GM21723 (cell line): ENCODE data around the gene SLC6A12.

Experiments
- ATAC-seq: cut with Tn5 transposase; IDR thresholded peaks from one replicate; pipeline ENCODE4 v1.9.1; 2021; ENCODE audit warnings: mild to moderate bottlenecking, moderate library complexity; ENCODE audit not compliant: unreplicated experiment

The SLC6A12 gene

DNA sequence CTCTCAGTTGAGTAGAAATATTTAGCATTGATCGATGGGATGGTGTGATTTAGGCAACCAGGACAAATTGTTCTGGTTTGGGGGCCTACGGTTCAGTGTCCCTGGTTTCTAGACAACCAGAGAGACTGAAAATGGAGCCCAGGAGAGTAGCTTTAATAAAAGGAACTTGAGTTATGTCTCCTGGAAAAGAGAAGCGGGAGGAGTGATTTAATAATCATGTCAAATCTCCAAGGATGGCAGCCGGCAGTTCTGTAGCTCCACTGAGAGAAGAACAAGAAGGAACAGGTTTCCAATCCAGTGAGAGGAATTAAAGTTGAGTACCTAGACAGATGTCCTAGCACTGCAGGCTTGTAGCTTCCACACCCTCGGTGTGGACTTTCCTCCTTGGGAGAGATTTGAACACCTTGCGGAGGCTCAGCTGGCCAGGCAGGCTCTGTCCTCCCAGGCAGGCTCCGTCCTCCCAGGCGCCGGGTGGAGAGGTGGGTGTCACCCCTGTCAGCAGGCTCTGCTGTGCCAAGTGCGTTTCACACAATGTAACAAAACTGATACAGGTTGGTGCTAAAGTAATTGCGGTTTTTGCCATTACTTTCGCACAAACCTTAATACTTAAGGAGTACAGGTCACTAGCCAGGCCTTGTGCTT lies 45.9 kb downstream of the SLC6A12 start:
- ATAC-seq = no peak

DNA sequence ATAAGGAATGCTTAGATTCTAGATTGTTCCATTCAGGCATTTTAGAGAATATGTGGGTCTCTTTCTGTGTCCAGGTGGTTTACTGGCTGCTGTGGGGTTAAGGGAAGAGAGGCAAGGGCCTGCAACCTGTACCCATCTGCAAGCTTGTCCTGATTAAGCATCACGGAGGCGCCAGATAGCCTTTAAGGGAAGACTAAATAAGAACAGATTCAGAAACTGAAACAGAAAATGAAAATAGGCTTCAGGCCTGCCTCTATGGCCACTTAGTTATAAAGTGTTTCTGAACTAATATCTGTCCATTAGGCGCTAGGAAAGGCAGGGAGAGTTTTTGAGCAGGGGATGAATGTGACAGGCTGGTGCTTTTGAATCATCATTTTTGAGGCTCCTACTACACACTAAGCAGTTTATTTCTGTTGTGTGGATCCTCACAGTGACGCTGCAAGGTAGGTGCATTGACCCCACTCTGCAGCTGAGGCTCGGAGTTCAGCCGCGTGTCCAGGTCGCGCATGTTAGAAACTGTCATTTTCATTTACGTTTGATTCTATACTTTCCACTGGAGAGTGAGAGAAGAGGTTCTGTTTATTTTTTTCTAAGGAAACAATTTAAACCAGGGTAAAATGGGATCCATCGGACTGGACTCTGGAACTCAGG lies 47.4 kb downstream of the SLC6A12 start:
- no peak for ATAC-seq

DNA sequence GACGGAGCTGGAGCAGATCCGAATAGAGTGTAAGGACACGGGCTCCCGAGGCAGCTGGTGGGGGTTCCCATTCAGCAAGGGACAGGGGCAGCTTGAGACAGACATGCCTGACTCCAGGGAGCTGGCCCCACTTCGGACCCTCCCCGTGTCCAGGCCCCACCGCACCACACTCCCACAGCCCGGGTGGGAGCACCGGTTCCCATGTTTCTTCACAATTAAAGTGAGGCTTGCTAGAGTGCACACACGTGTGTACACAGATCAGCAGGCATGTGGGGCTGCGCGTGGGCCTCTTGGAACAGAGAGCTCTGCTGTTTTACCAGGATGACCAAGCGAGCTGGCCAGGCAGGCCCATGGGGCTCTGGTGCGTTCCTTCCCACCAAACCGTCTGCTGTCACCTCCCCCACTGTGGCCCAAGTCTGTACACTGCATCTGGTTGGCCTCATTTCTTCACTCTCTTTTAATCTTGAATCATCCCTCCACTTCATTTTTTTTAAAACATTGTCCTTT lies 48.0 kb downstream of the SLC6A12 start:
- ATAC-seq = no peak

DNA sequence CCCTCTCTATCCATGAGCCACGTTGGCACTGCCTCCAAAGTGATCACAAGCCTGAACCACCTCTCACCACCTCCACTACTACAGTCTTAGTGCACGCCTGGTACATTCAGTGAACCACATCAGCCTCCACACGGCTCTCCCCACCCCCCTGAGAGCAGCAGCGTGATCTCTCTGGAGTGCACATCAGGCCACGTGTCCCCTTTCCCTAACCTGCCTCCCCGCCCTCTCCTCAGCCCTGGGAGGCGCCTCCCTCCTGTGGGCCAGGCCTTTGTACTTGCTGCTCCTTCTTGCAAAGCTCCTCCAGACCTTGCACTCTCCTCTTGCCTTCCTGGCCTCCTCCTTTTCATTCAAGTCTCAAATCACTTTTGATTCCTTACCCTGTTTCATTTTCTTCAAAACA lies 49.8 kb downstream of the SLC6A12 start:
- ATAC-seq = no peak

DNA sequence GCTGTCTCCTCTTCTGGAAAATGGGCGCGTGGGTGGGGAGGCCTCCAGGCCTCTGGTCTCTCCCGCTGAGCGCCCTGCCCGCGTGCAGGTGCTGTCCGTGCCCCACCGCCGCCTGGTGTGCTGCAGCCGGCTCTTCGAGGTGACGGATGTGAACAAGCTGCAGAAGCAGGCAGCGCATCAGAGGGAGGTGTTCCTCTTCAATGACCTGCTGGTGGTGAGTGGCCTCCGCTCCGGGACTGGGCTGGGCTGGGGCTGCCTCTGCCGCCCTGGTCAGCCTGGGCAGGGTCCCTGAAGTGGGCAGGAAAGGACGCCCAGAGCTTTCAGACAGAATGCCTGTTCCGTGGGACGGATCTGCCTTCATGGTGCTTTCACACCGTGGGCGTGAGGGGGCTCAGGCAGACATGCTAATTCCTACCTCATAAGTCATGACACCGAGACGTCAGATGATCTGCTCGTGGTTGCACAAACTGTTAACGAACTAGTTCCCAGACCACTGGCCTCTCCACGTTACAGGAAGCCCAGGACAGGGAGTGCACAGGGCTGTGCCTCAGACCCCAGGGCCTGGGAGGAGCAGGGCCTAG lies 50.5 kb downstream of the SLC6A12 start:
- no peak for ATAC-seq

DNA sequence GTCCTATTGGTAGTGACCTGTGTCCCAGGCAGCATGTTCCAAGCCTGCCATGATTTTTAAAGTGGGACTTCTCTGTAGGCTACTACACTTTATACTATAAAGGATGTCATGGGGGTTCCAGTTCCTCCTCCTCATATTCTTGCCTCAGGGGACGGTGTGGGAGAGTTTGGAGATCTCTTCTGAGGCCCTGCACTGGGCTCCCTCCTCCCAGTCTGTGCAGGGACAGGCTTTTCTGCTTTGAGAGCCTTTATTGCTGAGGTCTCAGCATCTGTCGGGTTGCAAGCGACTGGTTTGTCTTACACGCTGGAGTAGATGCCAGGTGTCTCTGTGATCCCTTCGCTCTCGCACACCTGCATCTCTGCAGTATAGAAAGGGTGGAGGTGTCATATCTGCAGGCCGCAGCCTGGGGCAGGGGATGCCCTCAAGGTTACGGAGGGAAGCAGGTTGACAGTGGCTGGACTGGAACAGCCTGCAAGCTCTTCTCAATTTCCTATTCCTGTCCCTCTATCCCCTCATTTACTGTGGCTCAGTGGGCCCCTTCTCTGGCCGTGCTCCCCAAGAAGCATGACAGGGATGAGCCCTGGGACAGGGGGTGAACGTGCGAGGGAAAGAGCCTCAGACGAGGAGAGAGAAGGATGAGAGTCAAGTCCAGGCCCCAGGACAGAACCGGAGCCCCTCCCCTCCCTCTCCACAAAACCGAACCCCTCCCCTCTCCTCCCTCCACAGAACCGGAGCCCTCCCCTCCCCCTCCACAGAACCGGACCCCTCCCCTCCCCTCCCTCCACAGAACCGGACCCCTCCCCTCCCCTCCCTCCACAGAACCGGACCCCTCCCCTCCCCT lies 51.3 kb downstream of the SLC6A12 start:
- no peak for ATAC-seq

DNA sequence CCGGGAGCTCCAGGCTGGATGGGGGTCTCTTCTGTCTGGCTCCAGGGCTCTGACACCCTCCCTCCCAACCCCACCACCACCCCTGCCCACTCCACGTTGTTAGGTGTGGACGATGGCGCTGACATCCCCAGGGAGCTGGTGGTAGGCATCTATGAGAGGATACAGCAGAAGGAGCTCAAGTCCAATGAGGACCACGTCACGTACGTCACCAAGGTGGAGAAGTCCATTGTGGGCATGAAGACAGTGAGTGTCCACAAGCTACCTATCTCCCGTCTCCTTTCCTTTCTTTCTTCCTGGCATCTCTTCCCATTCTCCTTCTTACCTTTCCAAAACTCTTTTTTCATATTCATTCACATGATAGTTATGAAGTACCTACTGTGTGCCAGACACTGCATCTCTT lies 52.1 kb downstream of the SLC6A12 start:
- no peak for ATAC-seq

DNA sequence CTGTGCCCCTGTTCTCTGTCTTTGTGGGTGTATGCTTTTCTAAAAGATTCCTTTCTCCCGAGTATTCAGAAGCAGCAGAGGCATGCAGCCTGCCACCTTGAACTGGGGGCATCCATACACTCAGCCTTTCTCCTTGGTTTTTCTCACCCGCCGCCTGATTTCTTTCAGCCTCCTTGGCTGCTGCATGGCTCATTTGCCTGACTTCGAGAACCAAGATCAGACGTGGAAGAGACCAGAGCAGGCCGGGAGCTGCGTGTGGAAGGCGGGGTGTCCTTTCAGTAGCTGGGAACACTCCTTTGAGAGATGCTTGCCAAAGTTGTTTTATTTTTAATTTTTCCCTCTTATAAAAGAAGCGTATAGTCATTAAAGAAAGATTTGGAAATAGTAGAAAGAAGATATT lies 53.1 kb downstream of the SLC6A12 start:
- ATAC-seq = no peak

DNA sequence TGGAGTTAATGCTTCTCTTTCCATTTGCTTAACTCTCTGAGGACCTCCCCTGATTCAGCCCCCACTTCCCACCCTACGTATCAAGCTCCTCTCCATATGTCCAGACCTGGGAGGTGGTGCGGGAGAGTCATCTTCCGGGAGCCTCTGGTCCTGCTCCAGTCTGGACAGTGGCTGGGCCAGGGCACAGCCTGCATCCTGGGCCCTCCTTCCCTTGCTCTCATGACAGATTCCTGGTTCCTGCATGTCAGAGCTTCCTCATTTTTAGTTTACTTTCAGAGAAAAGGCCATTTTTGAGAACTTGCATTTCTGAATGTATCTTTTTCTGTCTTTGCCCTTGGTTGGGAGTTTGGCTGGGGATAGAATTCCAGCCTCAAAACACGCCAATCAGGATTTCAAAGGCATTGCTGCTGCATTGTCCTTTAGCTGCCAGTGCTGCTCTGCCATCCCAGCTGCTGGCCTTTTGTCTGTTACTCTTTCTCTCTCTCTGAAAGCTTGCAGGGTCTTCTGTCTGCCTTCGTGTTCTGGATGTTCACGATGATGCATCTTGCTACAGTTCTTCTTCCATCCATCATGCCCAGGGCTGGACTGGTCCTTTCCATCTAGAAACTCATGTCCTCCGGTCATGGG lies 54.7 kb downstream of the SLC6A12 start:
- ATAC-seq = no peak

DNA sequence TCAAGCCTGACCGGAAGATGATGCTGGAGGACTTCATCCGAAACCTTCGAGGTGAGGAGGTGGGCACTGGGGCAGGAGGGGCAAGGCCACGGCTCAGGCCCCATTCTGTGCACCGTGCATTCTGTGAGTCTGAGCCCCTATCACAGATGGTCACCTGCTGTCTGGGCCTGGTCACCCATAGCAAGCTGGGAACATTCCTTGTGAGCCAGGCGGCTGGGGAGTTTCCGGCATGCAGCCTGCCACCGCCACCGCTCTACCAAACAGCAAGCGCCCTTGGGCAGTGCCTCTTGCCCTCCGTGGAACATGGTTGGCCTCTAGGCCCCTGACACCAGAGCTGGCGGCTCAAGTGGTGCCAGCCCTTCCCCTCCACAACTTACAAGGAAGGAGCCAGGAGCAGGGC lies 56.3 kb downstream of the SLC6A12 start:
- ATAC-seq = no peak

DNA sequence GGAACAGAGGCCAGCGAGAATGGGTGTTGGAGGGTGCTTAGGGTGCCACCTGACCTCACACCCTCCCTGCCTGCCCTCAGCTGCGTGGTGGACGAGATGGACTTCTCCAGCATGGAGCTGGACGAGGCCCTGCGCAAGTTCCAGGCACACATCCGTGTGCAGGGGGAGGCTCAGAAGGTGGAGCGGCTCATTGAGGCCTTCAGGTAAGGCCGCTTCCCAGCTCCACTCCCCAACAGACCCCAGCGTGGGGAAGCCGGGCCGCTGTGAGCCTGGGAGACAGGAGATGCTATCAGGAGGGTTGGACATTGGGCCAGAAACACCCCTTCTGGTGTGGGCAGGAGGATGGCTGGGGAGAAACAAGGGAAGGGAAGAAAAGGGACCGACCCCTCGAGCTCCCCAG lies 57.0 kb downstream of the SLC6A12 start:
- ATAC-seq = no peak

DNA sequence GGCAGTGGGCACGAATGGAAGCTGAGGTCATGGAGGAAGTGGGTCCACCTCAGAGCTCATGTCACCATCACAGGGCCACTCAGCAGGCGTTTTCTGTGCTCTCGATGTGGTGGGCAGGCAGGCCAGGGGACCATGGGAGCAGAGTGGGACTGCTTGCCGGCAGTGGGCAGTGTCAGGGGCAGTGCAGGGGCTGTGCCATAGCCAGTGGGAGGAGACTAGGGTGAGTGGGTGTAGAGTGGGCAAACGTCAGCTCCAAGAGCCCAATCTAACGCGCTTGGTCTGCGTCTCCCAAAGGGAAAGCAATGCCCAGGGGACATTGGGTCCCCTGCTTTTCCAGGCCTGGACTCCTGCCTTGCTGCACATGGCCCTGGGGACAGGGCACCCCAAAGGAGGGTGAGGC lies 58.3 kb downstream of the SLC6A12 start:
- ATAC-seq = no peak

DNA sequence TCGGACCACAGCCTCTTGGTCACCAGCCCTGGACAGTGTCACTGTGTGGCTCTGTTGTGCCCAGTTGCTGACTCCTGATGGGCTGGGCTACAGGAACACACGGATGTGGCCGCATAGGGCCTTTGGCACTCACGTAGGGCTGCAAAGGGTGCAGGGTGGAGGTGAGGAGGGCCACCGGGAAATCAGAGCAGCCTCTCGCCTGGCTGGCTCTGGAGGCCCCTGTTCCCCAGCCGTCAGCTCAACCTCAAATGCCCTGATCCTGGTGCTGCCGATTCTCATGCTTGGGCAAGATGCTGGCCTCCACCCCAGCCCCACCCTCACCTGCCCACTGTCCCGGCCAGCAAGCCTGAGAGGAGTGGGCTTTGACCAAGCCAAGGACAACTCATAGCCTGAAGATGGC lies 59.0 kb downstream of the SLC6A12 start:
- ATAC-seq = no peak

DNA sequence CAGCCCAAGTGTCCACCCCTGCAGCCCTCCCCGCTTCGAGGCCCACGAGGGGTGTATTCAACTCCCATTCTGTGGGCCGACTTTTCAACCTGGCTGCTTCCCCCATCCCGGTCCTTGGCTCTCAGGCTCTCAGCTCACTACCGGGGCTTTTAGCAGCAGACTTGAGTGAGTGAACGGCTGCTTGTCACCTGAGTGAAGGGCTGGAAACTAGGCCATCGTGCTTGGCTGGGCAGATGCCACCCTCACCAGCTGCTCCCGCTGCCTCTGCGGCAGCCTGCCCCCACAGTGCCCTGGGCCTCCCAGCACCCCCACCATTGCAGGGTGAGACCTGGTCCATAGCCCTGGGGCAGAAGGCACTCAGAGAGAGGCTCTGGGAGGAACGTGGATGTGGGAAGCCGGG lies 59.9 kb downstream of the SLC6A12 start:
- ATAC-seq = no peak

DNA sequence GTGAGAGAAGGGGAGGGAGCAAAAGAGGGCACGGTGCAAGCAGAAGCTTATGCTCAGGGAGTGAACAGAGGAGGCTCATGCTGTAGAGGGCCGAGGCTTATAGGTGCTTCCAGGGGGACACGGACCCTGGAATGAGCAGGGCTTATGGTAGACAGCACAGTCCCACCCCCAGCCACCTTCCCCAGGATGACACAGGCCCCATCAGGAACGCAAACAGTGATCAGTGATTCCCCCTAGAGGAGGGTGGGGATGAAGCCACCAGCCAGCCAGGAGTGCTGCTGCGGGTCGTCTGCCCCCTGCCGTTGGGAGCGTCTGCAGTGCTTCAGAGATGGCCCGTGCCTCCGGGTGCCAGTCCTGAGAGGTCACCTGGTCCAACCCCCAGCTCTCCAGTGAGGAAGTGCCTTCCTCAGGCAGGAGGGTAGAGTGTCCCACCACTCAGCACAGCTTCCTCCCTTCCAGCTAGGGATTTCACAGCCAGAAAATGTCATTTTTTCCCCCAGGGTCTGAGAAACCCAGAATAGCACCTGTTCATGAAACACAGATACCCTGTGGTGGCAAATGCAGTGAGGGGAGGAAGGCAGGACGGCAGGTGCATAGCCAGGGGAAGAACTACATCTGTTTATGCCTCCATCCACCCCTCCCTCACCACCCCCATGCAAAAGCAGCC lies 60.7 kb downstream of the SLC6A12 start:
- ATAC-seq = peak; percentile 62

DNA sequence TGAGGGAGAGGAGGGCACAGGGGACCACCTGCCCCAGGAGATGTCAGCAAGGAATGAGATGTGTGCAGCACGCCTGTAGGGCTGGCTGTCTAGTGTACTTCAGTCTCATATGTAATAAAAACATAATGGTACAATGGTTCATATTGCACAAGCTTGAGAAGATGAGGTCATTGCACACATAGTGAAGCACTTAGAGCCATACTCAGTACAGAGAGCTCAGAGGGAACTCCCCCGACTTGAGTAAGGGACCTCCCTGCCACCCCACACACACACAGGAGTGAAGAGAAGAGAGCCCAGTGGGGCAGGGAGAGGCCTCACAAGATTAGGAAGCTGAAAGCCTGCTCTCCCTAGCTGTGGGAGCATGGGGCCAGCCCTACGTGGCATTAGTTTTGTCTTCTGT lies 61.5 kb downstream of the SLC6A12 start:
- ATAC-seq = no peak

DNA sequence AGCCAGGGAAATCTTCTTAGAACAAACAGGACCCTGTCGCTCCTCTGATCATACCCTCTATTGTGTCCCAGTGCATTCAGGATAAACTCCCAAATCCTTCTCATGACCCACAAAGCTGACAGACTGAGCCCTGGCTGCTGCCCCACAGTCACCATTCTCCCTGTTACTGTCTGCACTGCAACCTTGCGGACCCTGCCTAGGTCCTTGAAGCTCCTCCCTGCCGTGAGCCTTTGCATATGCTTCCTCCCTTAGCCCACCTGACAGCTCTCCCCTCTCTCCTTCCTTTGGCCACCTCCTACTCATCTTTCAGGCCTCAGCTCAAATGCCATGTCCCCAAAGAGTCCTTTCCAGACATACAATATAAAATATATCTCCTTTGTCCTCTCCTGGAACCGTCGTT lies 62.4 kb downstream of the SLC6A12 start:
- no peak for ATAC-seq

DNA sequence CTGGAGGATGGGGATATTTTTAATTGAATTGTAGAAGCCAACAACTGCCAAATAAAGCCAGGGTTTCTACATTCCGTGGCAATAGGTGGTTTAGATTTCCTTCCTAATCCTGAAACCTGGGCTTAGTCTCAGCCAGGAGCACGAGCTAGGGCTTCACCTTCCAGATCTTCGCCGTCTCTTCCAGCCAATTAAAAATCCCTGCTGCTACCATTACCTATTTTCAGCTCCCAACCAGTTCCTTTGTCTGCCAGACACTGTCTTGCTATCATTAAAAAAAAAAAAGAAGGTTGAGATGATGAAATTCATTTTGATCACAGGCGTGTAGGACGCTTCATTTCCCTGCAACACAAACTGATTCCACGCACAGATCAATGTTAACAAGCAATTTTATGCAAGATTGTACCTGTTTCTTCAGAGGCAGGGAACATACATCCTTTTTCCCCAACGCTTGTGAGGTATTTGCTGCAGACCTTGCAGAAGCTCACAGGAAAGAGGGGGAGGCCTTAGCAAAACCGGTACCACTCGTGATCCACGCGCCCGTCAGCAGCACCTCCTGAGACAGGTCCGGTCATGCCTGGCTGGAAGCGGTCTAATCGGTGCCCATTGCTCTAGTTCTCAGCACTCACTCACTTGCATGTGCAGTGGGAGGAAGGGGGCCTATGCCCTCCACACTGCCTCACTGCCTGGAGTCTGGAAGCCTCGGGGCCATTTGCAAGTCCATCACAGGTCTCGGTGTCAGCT lies 65.1 kb downstream of the SLC6A12 start:
- ATAC-seq = no peak

DNA sequence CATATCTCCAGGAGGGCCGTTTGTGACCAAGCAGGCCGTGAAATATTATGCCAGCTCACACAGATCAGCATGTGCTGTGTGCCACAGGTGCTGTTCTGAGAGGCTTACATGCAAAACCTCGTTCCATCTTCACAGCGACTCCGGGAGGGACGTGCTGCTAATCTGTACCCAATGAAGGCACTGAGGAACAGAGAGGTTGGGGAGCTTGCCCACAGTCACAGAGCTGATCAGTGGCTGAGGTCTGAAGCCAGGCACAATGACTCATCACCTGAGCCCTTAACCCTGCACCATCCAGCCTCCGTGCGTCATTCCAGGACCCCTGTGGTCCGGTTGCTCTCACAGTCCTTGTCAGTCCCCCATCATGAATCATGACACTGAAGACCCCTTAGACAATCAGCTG lies 66.7 kb downstream of the SLC6A12 start:
- ATAC-seq = no peak
